PC-9 (cell line): ENCODE results near the gene SLC4A4.

ENCODE experiments used
- EZH2 ChIP-seq: fragments of 200-600 bp; sonication (generic); IDR thresholded peaks from 2 replicates; pipeline ENCODE4 v1.8.0; 2017; ENCODE audit warnings: antibody characterized with exemption, low read depth
- TF ChIP-seq, protein P1 (sequence below): fragments of 200-600 bp; sonication (generic); conservative IDR thresholded peaks from 2 replicates; pipeline ENCODE4 v1.6.1; 2017; ENCODE audit warnings: mixed run types, antibody characterized with exemption, mild to moderate bottlenecking, moderate library complexity

DNA sequence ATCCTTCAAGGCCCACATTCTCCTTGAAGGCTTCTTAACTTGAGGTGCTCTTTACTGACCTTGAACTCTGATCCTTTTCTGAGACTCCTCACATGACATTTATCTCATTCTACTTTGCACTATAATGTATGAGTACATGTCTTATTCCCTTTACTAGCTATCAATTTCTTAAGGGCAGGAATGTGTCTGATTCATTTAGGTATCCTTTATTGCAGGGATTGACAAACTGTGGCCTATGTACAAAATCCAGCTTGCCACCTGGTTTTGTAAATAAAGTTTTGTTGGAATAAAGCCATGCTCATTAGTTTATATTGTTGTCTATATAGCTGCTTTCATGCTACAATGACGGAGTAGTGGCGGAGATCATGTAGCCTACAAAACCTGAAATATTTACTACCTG is 36.7 kb downstream of the SLC4A4 start:
- TF ChIP-seq, protein P1, sequence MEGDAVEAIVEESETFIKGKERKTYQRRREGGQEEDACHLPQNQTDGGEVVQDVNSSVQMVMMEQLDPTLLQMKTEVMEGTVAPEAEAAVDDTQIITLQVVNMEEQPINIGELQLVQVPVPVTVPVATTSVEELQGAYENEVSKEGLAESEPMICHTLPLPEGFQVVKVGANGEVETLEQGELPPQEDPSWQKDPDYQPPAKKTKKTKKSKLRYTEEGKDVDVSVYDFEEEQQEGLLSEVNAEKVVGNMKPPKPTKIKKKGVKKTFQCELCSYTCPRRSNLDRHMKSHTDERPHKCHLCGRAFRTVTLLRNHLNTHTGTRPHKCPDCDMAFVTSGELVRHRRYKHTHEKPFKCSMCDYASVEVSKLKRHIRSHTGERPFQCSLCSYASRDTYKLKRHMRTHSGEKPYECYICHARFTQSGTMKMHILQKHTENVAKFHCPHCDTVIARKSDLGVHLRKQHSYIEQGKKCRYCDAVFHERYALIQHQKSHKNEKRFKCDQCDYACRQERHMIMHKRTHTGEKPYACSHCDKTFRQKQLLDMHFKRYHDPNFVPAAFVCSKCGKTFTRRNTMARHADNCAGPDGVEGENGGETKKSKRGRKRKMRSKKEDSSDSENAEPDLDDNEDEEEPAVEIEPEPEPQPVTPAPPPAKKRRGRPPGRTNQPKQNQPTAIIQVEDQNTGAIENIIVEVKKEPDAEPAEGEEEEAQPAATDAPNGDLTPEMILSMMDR, result no peak
- no peak for TF ChIP-seq EZH2
